Activated naive CD8-positive, alpha-beta T cell treated with anti-CD3 and anti-CD28 coated beads for 36 hours (primary cell): ENCODE data around the gene USP43. TPM values are rescaled to one million over a fixed set of nuclear protein-coding genes. Genes with fewer than 3 reads are reported as not detected.
"Not testable (repeated sequence)": the region's sequence is repeated elsewhere in the genome, so short reads cannot be mapped to it uniquely, and the experiment has no call there.

Source experiments
- DNase-seq: peaks from one replicate; pipeline ENCODE4 v3.0.0; 2021
- H3K27ac Mint-ChIP-seq: one replicate; pipeline ENCODE4 v1.8.0; 2022; ENCODE audit warnings: mild to moderate bottlenecking, moderate library complexity, mixed read lengths
- H3K27me3 Mint-ChIP-seq: one replicate; pipeline ENCODE4 v1.8.0; 2022; ENCODE audit warnings: mild to moderate bottlenecking, mixed read lengths
- H3K36me3 Mint-ChIP-seq: one replicate; pipeline ENCODE4 v1.8.0; 2021; ENCODE audit warnings: mild to moderate bottlenecking, mixed read lengths
- H3K4me1 Mint-ChIP-seq: one replicate; pipeline ENCODE4 v1.8.0; 2021; ENCODE audit warnings: mixed read lengths
- H3K4me3 Mint-ChIP-seq: one replicate; pipeline ENCODE4 v1.8.0; 2022; ENCODE audit warnings: mild to moderate bottlenecking, moderate library complexity, mixed read lengths
- H3K9me3 Mint-ChIP-seq: one replicate; pipeline ENCODE4 v1.8.0; 2022; ENCODE audit warnings: mixed read lengths
- total RNA-seq, 2 experiments: library from RNA; stranded (reverse); gene quantifications; one replicate each; pipeline ENCODE4 v1.2.3, GENCODE V29; 2021

Gene USP43, protein sequence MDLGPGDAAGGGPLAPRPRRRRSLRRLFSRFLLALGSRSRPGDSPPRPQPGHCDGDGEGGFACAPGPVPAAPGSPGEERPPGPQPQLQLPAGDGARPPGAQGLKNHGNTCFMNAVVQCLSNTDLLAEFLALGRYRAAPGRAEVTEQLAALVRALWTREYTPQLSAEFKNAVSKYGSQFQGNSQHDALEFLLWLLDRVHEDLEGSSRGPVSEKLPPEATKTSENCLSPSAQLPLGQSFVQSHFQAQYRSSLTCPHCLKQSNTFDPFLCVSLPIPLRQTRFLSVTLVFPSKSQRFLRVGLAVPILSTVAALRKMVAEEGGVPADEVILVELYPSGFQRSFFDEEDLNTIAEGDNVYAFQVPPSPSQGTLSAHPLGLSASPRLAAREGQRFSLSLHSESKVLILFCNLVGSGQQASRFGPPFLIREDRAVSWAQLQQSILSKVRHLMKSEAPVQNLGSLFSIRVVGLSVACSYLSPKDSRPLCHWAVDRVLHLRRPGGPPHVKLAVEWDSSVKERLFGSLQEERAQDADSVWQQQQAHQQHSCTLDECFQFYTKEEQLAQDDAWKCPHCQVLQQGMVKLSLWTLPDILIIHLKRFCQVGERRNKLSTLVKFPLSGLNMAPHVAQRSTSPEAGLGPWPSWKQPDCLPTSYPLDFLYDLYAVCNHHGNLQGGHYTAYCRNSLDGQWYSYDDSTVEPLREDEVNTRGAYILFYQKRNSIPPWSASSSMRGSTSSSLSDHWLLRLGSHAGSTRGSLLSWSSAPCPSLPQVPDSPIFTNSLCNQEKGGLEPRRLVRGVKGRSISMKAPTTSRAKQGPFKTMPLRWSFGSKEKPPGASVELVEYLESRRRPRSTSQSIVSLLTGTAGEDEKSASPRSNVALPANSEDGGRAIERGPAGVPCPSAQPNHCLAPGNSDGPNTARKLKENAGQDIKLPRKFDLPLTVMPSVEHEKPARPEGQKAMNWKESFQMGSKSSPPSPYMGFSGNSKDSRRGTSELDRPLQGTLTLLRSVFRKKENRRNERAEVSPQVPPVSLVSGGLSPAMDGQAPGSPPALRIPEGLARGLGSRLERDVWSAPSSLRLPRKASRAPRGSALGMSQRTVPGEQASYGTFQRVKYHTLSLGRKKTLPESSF
- total RNA-seq = under 1 TPM; 0.39 to 0.40 TPM

- DNase-seq = peak; percentile 43
- no peaks in the 10 kb centered on the region for H3K36me3 Mint-ChIP-seq
These were observed at the start of gene USP43 for GRCh38 chr17:9644910-9645751. USP43 (plus strand) TSS chr17:9645517; CDS start chr17:9645633, 116 bp downstream.

DNA sequence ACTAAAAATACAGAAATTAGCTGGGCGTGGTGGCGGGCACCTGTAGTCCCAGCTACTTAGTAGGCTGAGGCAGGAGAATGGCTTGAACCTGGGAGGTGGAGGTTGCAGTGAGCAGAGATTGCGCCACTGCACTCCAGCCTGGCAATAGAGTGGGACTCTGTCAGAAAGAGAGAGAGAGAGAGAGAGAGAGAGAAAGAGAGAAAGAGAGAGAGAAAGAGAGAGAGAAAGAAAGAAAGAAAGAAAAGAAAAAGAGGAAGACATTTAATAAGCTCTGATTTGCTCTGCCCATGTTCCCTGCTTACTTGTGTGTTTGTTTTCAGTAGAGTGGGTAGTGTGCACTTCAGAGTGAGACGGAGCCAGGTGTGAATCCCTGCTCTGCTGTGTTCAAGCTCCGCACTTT lies 47.7 kb upstream of the USP43 start:
- H3K4me1 Mint-ChIP-seq, H3K4me3 Mint-ChIP-seq, H3K9me3 Mint-ChIP-seq, H3K36me3 Mint-ChIP-seq, H3K27ac Mint-ChIP-seq, DNase-seq: not testable (repeated sequence)
- H3K27me3 Mint-ChIP-seq = peaks cover 14% of the 10 kb centered on the region

More at GRCh38 chr17:9644910-9645751, at the start of gene USP43:
- Mint-ChIP-seq H3K4me1 (peaks cover 18% of the 10 kb centered on the region), H3K4me3 (peak within 1 kb of the TSS; percentile 76), H3K27ac (peak within 1 kb of the TSS; percentile 8), H3K27me3 (peaks cover 61% of the 10 kb centered on the region), H3K9me3 (no peaks in the 10 kb centered on the region)

DNA sequence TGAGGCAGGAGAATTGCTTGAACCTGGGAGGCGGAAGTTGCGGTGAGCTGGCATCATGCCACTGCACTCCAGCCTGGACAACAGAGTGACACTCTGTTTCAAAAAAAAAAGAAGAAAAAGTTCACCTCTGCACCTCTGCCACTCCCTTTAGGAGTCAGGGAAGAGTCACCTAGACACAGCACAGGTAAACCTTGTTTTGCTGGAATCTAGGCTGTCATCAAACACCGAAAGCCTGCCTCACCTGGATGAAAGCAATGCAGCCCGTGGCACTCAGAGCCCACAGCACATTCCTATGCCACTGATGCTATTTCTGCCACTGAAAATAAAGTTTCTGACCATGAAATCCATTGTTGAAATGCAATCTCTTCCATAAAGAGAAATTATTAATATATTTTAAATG lies 46.7 kb upstream of the USP43 start:
- Mint-ChIP-seq H3K4me1 (no peaks in the 10 kb centered on the region), H3K36me3 (no peaks in the 10 kb centered on the region), H3K27me3 (peaks cover 20% of the 10 kb centered on the region), H3K4me3 (no peak overlapping the region), H3K9me3 (no peaks in the 10 kb centered on the region), H3K27ac (no peak overlapping the region)
- DNase-seq = no peak

GRCh38 chr17:9604583-9604982 lies 40.7 kb upstream of the USP43 start:
- H3K4me3 Mint-ChIP-seq, H3K9me3 Mint-ChIP-seq, H3K4me1 Mint-ChIP-seq, H3K36me3 Mint-ChIP-seq, DNase-seq, H3K27ac Mint-ChIP-seq: not testable (repeated sequence)
- peaks cover 26% of the 10 kb centered on the region for H3K27me3 Mint-ChIP-seq

DNA sequence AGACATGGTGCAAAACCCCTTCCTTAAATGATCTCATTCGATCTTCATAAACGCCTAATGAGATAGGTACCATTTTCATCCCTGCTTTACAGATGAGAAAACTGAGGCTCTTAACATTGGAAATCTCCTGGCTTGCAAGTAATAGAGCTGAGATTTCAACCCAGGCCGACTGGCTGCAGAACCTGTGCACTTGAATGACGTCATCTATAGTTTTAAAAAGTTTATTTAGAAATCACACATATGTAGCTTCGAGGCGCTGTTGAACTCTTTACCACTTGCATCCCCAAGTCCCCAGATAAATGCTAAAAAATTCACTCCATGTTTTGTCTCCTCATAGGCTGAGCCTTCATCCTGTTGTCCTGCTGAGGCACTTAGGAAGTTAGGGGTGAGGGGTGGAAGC lies 38.9 kb upstream of the USP43 start:
- no peak overlapping the region for H3K27ac Mint-ChIP-seq
- DNase-seq = no peak
- no peaks in the 10 kb centered on the region for H3K4me1 Mint-ChIP-seq

GRCh38 chr17:9607058-9607457 lies 38.3 kb upstream of the USP43 start:
- H3K4me1 Mint-ChIP-seq, H3K36me3 Mint-ChIP-seq, H3K27ac Mint-ChIP-seq, H3K9me3 Mint-ChIP-seq, H3K4me3 Mint-ChIP-seq, DNase-seq: not testable (repeated sequence)
- H3K27me3 Mint-ChIP-seq = peaks cover 26% of the 10 kb centered on the region

More for the DNA sequence above, 38.9 kb upstream of the USP43 start:
- H3K36me3 Mint-ChIP-seq = no peaks in the 10 kb centered on the region
- H3K4me3 Mint-ChIP-seq = no peak overlapping the region
- H3K9me3 Mint-ChIP-seq = no peaks in the 10 kb centered on the region
- peaks cover 26% of the 10 kb centered on the region for H3K27me3 Mint-ChIP-seq

GRCh38 chr17:9611557-9611956 lies 33.8 kb upstream of the USP43 start:
- no peak for DNase-seq
- H3K36me3 Mint-ChIP-seq = no peaks in the 10 kb centered on the region
- no peaks in the 10 kb centered on the region for H3K4me1 Mint-ChIP-seq
- H3K4me3 Mint-ChIP-seq = no peak overlapping the region
- H3K9me3 Mint-ChIP-seq = no peaks in the 10 kb centered on the region
- no peak overlapping the region for H3K27ac Mint-ChIP-seq
- peaks cover 6% of the 10 kb centered on the region for H3K27me3 Mint-ChIP-seq

DNA sequence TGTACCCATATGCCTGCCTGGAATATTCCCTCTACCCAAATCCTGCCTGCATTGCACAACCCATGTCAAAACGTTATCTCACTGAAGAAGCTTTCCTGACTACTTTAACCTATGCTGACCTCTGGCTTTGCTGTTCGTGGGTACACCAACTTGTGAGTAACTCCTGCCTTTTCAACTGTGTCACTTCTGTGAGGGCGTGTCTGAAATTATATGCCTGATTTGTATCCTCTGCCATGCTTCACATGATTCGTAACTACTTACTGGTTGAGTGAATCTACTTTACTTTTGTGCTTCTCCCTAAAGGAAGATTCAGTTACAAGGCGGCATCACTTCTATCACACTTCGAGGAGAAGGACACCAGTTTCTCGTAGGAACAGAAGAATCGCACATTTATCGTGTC lies 33.3 kb upstream of the USP43 start:
- Mint-ChIP-seq H3K27me3 (peaks cover 6% of the 10 kb centered on the region), H3K36me3 (no peaks in the 10 kb centered on the region), H3K9me3 (no peaks in the 10 kb centered on the region), H3K27ac (no peak overlapping the region), H3K4me1 (no peaks in the 10 kb centered on the region), H3K4me3 (no peak overlapping the region)
- no peak for DNase-seq

- Mint-ChIP-seq H3K9me3 (no peaks in the 10 kb centered on the region), H3K27ac (no peak overlapping the region), H3K4me1 (no peaks in the 10 kb centered on the region), H3K36me3 (no peaks in the 10 kb centered on the region), H3K27me3 (no peaks in the 10 kb centered on the region), H3K4me3 (no peak overlapping the region)
- no peak for DNase-seq
These were observed 29.8 kb upstream of the USP43 start for GRCh38 chr17:9615486-9615885.

GRCh38 chr17:9622961-9623360 lies 22.4 kb upstream of the USP43 start:
- Mint-ChIP-seq H3K4me1 (no peaks in the 10 kb centered on the region), H3K36me3 (peaks cover 4% of the 10 kb centered on the region), H3K9me3 (peaks cover 27% of the 10 kb centered on the region), H3K27me3 (no peaks in the 10 kb centered on the region), H3K4me3 (no peak overlapping the region), H3K27ac (no peak overlapping the region)
- no peak for DNase-seq

DNA sequence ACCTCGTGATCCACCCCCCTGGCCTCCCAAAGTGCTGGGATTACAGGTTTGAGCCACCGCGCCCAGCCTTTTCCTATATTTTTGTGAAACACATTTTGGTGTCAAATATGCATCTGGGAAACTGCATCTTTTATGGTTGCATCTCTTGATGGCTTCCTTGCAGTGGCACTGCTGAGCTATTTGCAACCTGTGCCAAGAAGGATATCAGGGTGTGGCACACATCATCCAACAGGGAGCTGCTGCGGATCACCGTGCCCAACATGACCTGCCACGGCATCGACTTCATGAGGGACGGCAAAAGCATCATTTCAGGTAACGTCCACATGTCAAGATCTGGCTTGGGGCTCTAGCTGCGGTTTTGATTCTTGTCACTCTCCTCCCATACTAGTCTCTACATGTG lies 16.8 kb upstream of the USP43 start:
- Mint-ChIP-seq H3K4me3 (no peak overlapping the region), H3K27me3 (peaks cover 12% of the 10 kb centered on the region), H3K4me1 (no peaks in the 10 kb centered on the region), H3K27ac (no peak overlapping the region), H3K9me3 (peaks cover 13% of the 10 kb centered on the region), H3K36me3 (no peaks in the 10 kb centered on the region)
- no peak for DNase-seq

- H3K36me3 Mint-ChIP-seq = no peaks in the 10 kb centered on the region
- no peaks in the 10 kb centered on the region for H3K4me1 Mint-ChIP-seq
- DNase-seq = no peak
- H3K4me3 Mint-ChIP-seq = no peak overlapping the region
- no peak overlapping the region for H3K27ac Mint-ChIP-seq
- H3K9me3 Mint-ChIP-seq = no peaks in the 10 kb centered on the region
- H3K27me3 Mint-ChIP-seq = peaks cover 35% of the 10 kb centered on the region
These were observed 12.6 kb upstream of the USP43 start for GRCh38 chr17:9632741-9633140.

DNA sequence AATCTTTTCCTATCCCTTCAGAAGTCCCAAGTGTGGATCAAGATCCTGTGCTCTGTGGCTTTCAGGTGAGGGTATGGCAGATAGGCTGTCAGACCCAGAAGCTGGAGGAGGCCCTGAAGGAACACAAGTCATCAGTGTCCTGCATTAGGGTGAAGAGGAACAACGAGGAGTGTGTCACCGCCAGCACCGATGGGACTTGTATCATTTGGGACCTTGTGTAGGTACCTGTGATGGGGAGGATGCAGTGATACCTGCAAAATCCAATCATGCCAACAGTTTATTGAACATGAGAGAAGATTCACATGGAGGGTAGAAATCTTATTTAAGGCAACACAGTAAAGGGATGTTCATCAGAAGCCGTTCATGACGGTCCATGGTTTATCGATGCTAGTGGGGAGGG lies 10.0 kb upstream of the USP43 start:
- Mint-ChIP-seq H3K27me3 (peaks cover 33% of the 10 kb centered on the region), H3K27ac (no peak overlapping the region), H3K9me3 (no peaks in the 10 kb centered on the region), H3K36me3 (no peaks in the 10 kb centered on the region), H3K4me1 (no peaks in the 10 kb centered on the region), H3K4me3 (no peak overlapping the region)
- no peak for DNase-seq

DNA sequence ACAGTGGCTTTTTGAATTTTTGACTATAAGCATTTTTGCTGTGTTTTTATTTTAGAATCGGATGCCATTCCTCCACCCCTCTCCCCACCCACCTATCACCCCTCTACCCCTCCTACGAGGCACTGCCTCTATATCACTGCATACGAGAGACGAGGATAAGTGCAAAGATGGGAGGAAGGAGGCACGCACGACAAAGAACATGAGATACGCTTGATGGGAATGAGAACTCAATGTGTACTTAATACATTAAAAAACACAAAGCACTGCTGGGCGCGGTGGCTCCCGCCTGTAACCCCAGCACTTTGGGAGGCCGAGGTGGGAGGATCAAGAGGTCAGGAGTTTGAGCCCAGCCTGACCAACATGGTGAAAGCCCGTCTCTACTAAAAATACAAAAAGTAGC lies 8.8 kb upstream of the USP43 start:
- Mint-ChIP-seq H3K4me3 (no peak overlapping the region), H3K36me3 (no peaks in the 10 kb centered on the region), H3K27me3 (peaks cover 33% of the 10 kb centered on the region), H3K4me1 (no peaks in the 10 kb centered on the region), H3K9me3 (no peaks in the 10 kb centered on the region), H3K27ac (no peak overlapping the region)
- DNase-seq = no peak
